SKM-1 treated with dmso at 0.1 percent for 144 hours (cell line): Measurements from ENCODE around the gene DIPK1A.
A peak's percentile ranks its signal among the peaks of the same experiment; 100 is the strongest.
"Not testable (repeated sequence)": the region's sequence is repeated elsewhere in the genome, so short reads cannot be mapped to it uniquely, and the experiment has no call there.

Experiments
- DNase-seq: peaks from one replicate; lab custom pipeline; 2025; ENCODE audit not compliant: unreplicated experiment; lab: John Stamatoyannopoulos, UW

The DIPK1A gene

DNA sequence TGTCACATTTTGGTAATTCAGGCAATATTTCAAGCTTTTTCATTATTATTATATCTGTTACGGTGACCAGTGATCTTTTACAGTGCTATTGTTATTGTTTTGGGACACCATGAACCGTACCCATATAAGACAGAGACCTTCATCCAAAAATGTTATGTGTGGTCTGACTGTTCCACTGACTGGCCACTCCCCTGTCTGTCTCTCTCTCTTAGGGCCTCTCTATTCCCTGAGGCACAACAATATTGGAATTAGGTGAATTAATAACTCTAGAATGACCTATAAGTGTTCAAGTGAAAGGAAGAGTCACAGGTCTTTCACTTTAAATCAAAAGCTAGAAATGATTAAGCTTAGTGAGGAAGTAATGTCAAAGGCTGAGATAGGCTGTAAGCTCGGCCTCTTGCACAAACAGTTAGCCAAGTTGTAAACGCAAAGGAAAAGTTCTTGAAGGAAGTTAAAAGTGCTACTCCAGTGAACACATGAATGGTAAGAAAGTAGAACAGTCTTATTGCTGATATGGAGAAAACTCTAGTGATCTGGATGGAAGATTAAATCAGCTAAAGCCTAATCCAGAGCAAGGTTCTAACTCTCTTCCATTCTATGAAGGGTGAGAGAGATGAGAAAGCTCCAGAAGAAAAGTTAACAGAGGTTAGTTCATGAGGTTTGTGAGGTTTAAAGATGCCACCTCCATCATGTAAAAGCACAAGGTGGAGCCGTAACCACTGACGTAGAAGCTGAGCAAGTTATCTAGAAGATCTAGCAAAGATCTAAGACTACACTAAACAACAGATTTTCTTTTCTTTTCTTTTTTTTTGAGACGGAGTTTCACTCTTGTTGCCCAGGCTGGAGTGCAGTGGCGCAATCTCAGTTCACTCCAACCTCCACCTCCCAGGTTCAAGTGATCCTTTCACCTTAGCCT, 19.7 kb upstream of the DIPK1A start:
- no peak for DNase-seq

DNA sequence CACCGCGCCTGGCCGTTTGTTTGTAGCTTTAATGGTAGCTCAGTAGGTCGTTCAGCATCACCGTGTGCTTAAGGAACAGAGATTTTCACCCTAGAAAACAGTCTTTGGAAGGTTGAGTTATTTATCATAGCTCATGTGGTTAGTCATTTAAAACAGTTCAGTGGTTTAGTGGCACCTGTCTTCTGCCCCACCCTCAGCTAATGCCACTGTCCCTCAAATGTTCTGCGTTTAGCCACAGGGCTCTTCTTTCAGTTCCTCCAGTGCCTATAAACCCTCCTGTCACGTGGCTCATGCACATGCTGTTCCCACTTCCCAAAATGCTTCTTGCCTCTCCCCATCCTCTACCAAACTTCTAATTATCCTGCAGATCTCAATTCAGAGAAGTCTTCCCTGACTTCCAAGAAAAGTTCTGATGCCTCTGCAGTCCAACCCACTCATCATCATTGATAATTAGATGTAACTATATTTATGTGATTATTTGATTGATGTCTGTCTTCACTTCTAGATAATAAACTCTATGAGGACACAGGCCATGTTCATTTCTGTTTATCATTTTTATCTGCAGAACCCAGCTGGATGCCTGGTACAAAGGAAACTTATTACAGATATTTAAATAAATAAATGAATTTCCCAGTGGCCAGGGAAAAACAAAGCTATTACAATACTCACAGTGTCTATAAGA, 14.4 kb upstream of the DIPK1A start:
- DNase-seq: no peak

- not testable (repeated sequence) for DNase-seq
These were observed 12.8 kb upstream of the DIPK1A start for GRCh38 chr1:92974112-92974511.

DNA sequence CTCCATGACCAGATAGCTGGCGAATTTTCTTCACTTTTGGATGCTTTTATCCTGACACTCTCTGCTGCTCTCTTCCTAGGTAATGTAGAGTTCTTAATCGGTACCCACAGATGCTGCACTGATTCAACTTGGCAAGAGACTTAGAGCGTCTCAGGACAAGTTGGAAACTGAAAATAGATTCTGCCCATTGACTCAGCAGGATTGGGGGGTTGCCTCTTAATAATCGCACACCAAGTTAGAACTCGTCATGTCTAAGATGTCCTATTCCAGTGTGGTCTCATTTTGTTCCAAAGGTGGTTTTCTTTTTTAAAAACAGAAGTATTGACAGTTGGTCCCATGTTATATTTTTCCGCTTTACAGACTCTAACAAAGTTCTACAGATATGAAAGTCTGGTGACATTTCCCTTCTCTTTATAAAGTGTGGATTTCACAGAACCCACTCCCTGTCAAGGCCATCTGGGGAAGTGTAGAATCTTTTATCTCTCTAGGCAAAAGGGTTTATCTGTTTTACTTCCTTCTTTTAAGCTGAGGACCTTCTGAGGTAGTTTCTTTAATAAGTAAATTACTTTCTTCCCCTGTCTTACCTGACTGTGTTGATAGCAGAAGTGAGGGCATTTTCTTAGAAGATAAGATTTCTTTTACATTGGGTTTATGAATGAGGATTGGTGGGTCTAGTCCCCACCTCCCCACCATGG, 12.1 kb upstream of the DIPK1A start:
- peak; percentile 24 for DNase-seq

DNA sequence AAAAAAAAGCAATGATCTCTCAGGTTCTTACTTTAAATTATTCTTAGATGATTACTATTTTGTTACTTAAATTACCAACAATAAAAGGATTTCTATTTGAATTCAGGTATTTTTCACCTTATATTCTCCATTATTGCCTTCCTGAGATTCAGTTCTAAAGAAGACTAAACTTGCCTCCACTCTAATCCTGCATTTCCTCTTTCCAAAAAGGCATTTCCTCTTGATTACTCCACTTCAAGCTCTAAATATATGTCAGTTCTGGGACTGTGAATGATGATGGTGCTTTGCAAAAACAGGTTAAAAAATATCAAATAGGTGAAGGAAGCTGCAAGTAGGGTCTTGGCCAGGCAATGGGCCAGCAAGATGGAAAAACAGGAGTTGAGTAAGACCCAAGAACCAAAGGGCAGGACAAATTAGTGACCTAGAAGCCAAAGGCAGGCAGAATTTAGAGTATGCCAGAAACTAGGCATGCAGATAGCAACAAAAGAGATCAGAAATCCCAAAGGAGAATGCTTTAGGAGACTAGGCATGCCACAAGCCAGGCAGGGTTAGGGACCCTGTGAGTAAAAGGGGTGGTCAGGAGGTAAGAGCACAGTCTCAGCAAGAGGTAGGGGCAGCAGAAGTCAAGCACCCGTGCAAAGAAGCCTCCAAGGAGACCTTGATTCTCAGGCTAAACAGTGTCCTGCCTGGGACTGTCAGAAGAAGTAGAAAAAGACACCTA, 11.3 kb upstream of the DIPK1A start:
- DNase-seq: no peak

GRCh38 chr1:92971932-92972331, 10.7 kb upstream of the DIPK1A start:
- not testable (repeated sequence) for DNase-seq

DNA sequence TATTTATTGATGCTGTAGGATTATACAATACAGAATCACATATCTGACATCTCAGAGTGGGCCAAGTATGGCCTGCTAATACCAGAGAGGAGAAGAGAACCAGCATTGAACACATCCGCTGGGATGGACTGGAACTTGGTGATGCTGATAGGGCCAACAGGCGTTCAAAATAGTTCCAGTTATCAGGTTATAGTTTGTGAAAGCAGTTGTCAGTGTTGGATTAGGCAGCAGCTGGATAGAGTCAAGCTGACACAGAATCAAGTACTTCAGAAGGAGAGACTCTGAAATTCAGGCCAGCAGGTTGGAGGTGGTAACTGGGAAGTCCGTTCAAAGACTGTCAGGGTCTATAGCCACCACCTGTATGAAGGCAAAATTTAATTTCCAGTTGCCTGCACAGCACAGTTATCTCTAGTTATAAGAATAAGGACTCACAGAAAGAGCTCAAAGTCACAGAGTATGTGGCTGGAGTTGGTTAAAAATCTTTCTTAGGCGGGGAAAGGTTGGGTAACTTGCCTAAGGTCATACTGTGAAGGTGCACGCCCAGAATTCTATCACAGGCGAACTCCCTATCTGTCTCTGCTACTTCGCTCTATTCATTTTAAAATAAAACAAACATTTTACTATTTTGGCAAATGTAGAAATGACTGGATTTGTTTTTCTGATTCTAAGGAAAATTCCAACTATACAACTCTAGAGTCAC, 9.9 kb upstream of the DIPK1A start:
- no peak for DNase-seq

GRCh38 chr1:92969517-92969916, 8.3 kb upstream of the DIPK1A start:
- no peak for DNase-seq

DNA sequence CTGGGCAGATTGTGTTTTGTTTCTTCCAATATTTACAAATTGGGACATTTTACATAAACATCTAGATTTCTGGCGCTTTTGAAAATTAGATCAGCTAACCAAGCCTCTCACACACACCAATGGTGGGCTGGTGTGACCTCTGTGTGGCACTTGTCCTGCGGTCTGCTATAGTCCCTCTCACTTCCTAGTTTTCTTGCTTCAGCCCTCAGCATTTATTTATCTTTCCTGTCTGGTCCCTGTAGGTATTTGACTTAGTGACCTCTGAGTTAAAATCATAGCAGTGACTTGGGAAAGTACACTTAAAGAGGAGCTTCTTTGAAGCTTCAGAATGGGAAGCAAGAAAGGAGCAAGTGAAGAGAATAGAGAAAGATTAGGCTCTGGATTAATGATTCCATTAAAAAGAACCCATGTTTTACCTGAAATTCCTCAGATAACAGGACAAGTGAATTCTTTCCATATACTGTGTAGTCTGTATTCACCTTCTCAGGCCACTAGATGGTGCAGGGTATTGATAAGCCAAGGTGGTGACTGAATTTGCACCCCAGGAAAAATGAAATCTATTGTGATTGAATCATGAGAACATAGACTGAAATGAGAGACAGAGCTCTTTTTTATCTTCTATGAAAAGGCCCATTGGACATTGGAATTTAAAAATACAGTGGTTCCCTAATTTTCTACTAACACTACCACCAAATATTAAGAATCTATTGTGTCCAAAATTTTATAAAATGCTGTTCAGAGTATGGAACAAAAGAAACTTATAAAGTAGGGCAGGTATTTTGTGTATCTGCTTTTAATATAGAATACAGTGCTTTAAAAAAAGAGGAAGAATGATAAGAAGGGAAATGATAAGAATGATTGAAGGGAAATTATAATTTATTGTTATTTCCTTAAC, 7.1 kb upstream of the DIPK1A start:
- DNase-seq: peak; percentile 16

DNA sequence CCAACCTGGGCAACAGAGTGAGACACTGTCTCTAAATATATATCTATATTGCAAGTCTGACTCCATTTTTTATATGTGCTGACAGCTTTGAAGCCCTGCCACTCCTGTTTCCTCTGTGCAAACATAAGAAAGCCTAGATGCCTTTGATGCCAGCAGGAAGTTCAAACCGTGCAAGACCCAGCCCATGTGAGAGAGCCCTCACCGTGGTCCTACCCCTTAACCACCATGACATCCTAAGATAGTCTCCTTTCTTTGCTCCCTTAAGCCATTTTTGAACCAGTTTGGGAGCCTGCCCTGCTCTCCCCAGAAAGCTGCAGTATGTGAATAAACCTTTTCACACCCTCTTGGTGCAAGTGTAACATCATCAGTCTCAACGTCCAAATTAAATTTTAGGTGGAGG, 3.7 kb upstream of the DIPK1A start:
- no peak for DNase-seq

- no peak for DNase-seq
These were observed 3.1 kb upstream of the DIPK1A start for GRCh38 chr1:92964316-92964715.

DNA sequence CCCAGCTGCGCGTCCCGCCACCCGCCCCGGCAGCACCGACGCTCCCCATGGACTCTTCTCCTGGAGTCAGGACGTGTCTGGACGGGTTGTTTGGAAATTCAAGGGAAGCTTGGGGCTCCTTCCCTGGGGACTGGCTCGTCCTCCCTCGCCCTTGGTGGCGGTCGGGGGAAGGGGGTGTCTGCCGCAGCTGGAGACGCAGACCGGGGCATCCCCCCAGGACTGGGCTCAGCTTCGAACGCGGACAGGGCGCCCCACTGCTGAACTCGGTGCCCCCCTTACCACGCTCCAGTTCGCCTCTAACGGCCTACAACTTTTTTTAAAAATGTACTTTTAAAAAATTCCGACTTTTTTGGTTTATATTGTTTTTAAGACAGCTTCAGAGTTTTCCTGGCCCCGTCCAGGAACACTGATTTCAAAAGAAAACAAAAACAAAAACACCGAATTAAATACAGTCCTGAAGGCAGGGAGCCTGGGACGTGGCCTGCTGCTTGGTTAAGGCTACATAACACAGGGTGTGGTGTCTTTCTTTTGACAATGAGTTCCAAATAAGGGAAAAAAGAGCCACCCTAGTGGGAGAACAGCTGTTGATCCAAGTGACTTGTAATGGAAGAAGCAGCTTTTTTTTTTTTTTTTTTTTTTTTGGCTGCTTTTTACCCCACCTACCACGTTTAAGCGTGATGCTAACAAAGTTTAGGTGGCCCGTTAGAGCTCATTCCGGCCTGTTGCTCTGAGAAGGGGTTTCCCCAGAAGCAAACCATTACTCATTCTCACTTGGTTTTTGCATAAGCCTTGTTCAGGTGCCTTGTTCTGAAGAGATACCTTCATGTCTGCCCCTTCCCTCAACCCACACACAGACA, 862 bp upstream of the DIPK1A start:
- DNase-seq: no peak

DNA sequence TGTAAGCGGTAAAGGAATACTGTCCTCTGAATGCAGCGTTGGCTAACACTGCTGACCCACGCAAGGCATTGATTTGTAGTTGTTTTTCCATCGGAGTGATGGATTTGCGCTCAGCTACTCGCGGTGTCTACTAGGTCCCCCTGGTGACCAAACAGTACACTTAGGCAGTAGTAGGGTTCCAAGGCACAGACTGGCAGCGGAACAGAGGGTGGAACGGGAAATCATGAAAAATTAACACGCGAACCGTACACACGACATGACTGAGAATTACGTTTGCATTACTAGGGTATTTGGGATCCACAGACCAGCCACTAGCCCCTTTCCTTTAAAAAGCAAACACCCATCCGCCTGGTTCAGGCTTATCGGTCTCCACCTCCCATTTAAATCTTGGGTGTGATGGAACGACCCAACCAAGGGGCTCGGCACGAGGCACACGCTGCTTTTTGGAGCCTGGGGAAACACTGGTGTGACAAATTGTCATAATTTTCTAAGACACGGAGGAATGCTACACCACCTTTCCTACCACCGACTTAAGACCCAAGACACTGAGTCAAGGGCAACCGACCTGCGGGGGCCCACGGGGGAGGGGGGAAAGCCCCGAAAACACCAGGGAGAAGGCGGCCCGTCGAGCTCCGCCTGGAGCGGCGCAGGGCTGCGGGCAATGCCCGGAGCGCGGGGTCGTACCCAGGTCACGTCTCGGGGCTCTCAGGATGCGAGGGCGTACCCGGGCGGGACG, 699 bp downstream of the DIPK1A start:
- peak; percentile 54 for DNase-seq

DNA sequence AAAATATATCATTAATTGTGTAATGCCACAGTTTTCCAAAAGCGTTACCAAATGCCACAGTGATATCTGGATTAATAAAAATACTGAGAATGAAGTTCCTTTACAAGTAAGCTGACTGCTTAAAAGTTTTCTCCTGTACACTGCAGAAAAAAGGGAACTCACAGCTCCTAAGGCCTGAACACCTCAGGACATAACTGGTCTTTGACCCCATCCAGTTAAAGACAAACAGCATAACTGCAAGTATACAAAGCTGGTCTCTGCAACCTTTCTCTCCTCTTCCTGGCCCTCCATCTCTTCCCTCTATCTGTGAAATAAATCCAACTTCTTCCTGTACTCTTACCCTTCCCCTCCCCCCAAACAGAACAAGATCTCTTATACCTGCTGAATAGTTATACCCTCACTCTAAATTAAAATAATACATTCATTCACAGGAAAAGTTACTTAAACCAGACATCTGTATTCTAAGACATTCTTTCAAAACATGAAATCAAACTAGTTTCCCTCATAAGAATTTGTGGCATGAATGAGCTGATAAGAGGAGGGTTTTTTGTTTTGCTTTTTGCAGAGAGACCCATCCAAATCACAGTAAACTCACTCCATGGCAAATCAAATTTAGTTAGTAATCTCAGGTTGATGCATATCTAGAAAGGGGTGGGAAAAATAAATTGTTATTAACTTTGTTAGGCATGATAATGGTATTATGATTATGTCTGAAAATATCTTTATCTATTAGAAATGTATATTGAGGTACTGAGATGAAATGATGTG, 2.9 kb downstream of the DIPK1A start:
- no peak for DNase-seq

GRCh38 chr1:92957030-92957734, 4.1 kb downstream of the DIPK1A start:
- no peak for DNase-seq

GRCh38 chr1:92956254-92957029, 4.8 kb downstream of the DIPK1A start:
- DNase-seq: no peak
